ENCODE measurements around the gene TM7SF2. TPM values are rescaled to one million over a fixed set of nuclear protein-coding genes. Genes with fewer than 3 reads are reported as not detected.
"Not testable (repeated sequence)": the region's sequence is repeated elsewhere in the genome, so short reads cannot be mapped to it uniquely, and the experiment has no call there.

TM7SF2 gene
- polyA plus RNA-seq, 1 donor, result 13.1 TPM

- DNase-seq, result no peak
Observed at GRCh38 chr11:65115361-65116082, 3.9 kb downstream of the TM7SF2 start.

DNA sequence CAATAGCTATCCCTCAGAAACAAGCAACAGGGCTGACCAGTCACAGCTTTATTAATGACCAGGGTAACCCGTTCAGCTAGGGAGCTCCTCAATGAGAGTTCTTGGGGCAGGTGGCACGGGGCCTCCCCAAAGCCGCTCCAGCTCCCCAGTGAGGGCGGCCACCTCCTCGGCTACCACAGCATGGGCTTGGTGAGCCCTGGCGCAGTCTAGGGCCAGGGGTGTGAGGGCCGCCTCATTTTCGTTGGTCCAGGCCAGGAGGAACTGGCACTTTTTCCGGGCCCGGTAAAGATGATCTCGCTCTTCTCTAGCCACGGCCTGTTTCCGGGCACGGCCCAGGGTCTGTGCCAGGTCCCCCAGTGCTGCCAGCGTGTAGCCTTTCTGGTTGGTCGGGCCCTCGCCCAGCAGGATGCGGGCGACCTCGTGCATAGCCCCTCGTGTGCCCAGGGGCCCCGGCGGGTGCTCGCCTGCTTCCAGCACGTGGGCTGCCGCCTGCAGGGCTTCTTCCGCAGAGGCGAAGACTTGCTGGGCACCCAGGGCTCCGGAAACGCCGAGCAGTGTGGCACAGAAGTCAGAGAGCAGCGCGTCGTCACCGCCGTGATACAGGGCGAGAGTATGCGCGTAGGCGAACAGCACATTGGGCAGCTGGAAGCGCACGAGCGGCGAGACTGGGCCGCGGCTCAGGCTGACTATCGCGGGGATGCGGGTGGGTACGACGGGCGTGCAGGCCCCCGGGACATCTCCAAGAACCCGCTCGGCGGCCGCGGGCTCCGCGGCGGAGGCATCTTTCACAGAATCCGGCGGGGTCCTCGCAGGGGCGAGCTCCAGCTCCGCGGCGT is 4.9 kb downstream of the TM7SF2 start:
- DNase-seq, result no peak

- DNase-seq, result peak; percentile 99
Observed at GRCh38 chr11:65117206-65118096, 5.8 kb downstream of the TM7SF2 start, which contains the start of gene ZNHIT2. Gene ZNHIT2 (minus strand): TSS chr11:65117701. CDS start chr11:65117653, 48 bp downstream.

DNA sequence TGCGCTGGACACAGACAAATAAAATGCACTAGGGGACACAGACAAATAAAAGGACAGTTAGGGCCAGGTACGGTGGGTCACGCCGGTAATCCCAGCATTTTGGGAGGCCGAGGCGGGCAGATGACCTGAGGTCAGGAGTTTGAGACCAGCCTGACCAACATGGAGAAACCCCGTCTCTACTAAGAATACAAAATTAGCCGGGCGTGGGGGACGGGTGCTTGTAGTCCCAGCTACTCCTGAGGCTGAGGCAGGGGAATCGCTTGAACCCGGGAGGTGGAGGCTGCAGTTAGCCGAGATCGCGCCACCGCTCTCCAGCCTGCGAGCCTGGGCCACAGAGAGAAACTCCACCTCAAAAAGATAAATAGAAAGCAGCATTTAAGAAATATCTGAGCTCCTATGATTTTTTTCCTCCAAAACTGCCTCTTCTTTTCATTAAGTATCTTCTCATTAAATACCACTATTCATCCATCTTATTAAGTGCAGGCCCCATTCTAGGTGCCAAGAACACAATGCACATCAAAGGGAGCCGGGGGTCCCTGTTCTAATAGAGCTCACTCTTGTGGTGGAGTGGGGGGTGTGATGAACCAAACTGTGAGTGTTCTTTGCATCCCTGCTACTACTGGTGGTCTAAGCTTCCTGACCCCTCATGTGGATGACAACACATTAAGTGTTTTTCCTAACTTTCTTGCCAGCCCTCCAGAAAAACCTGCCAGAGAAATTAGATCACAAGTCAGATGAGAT is 6.6 kb downstream of the TM7SF2 start:
- no peak for DNase-seq

GRCh38 chr11:65118891-65119669 is 7.4 kb downstream of the TM7SF2 start:
- not testable (repeated sequence) for DNase-seq

DNA sequence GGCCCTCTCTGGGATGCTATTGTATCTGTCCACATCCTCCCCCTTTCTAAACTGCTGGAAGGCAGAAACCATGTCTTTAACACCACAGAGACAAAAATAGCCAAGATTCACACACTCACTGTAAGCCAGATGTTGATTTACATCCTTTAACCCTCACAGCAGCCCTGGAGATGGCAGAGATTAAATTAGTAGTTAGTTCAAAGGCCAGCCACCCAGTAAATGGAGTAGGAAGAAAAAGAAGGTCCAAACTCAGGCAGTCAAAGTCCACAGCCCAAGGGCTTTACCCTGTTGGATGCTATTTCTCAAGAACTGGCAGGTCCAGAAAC is 8.0 kb downstream of the TM7SF2 start:
- no peak for DNase-seq

DNA sequence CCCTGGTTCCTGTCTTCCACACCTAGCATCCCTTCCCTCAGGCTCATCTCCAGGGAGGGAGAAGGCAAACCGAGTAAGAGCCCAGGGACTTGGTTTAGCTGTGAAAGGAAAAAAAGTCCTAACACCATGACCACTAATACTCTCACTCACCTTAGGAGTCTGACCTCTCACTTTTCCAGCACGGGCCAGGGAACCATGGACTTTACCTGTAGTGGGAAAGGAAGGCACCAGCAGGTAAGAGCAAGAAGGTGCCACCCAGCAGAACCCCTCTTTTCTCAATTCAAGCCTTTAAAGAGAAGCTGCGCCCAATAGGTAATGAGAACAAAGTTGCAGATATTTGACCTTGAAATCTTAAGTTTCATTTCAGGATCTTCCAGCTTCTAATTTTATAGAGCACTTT is 9.2 kb downstream of the TM7SF2 start:
- DNase-seq, result no peak

DNA sequence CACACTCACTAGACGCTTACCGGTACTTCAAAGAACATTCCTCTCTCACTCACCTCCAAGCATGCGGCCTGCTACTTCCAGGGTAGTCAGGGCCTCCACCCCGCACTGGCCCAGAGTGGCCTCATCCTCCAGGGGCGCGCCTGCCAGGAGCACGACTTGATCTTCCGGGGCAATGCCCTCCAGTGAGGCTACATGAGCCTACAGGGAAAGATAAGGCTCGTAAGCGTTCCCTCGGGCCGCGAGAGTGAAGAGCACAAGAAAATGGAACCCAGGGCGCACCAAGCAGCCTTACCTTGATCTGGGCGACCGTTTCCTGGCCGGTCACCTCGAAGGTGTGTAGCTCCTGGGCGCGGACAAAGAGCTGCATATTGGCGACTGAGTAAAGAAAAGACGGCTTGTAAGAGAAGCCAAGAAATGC is 9.8 kb downstream of the TM7SF2 start:
- no peak for DNase-seq

DNA sequence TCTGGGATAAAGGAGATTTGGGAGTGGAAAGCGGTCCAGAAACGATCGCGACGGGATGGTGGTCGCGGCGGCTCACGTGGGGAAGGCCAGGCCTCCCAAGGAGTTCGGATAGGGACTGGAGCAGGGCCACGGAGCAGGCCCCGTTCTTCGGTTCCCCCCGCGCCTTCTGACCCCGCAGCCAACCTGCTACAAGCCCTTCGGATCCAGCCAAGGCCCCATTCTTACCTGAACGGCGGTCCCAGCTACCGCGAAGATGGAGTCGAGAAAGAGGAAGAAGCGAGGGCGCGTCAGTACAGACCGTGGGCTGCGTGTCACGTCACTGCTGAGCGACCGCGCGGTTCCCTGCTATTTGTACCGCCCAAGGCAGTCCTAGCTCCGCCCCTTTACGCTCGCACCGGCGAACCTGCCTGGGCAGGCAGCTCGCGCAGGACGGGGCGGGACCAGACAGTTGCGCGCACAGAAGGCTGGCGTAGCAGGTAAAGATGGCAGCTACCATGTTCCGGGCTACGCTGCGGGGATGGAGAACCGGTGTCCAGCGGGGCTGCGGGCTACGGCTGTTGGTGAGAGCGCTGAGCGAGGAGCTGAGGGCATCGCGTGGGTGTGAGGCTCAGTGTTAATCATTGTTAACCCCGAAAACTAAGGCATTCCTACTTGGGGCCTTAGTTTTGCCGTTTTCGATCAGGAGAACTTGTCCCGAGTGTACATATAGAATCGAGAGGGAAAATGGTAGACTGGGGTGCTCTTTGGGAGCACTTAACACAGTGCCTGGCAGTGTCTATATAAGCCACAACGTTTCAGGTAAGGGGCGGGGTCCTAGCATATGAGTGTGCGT is 10.4 kb downstream of the TM7SF2 start, which contains the start of the genes FAU and MRPL49:
FAU (minus strand) TSS at position 270 of the 832 bp plus-strand sequence. CDS start 321 bp downstream, outside the sequence.
MRPL49 (plus strand) TSS at position 457 of the 832 bp plus-strand sequence; CDS start at position 483, 26 bp downstream.
- DNase-seq, result peak; percentile 97

GRCh38 chr11:65124480-65125196 is 13.0 kb downstream of the TM7SF2 start:
- DNase-seq, result no peak

- no peak for DNase-seq
Observed at GRCh38 chr11:65125197-65126056, 13.8 kb downstream of the TM7SF2 start.

GRCh38 chr11:65126624-65127274 is 15.1 kb downstream of the TM7SF2 start:
- no peak for DNase-seq

DNA sequence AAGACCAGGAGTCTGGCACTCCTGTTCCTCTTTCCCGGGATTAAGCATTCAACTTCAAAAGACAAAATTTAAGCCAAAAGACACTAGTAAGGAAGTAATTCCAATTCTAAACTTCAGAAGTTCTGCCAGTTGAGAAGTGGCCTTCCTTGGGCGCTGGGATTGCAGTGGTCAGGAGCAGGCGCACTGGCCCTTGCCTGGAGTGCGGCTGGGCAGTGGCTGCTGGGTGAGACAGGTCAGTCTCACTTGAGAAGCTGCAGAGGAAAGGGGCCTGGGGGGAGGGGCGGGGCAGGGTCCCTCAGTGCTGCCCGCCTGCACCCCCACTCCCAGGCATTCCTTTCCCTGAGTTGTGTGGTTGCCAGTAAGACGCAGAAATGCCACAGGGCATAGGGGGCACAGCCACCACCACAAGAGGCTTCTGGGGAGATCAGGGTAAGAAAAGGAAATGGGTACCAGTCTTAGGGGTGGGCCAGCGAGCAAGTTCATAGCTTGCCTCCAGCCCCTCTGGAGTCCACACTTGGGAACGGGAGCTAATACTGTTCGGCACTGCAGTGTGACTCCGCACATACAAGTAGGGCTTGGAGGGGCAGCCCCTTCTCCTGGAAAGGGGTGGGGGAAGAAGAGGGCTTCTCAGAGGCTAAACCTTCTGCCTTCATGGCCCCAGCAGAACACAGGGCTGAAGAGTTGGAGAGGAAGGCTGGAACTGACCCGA is 16.0 kb downstream of the TM7SF2 start:
- DNase-seq, result no peak

DNA sequence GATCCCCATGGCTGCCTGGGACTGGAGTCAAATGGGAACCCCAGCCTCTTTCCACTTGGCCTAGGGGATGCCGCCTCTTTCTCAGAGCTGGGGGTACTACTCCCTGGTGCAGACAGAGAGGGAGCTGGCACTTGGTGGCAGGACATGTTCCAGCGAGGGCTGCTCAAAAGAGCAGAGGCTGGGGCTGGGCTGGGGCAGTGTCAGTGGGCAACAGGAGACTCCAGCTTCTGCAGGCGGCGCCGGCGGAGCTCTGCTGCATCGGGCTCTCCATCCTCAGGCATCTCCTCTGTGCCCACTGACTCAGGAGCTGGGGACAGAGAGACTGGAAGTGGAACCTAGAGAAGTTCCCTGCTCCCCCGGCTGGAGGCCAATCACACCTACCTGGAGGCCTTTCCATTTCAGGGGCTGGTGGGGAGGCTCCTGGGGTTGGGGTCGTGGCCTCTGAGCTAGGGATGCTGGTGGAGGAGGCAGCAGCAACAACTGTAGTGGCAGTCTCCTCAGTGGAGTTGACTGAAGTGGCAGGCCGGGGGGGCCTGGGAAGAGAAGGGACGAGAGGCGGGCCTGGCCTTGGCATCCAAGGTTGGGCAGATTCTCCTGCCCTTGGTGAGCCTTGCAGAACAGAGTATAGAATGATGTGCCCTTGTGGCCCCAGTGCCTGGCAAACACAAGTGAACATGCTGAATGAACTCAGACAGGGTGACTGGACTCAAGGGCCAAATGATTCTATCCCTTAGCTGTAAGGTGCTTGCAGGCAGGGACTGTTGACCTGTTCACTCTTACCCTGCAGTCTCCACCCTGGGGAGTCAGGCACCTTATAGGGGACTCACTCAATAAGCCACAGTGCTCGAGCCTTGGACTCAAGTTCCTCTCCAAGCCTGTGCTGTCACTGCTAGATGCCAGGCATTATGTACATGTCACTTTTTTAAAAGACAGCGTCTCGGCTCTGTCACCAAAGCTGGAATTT is 16.8 kb downstream of the TM7SF2 start:
- DNase-seq, result no peak

GRCh38 chr11:65129649-65130441 is 18.2 kb downstream of the TM7SF2 start:
- DNase-seq, result no peak
